K562 (cell line): Measurements from ENCODE around the gene CMIP. TPM values are rescaled to one million over a fixed set of nuclear protein-coding genes. Genes with fewer than 3 reads are reported as not detected.

Experiments used
- ATAC-seq: fragments of 200-7000 bp; cut with Tn5 transposase; 3 replicates; pipeline ENCODE4 v1.9.1; 2020; ENCODE audit warnings: moderate library complexity
- BruUV-seq: library from RNA; stranded (reverse); fragments of 400-500 nt; replicated peaks from 2 replicates; lab custom pipeline; 2021; lab: Mats Ljungman, UMichigan
- CTCF ChIA-PET: fragments of 300-600 bp; formaldehyde crosslinking; extraction: SDS; loops from one replicate; lab custom pipeline; 2021; ENCODE audit warnings: low intra/inter-chr PET ratio; lab: Yijun Ruan, JAX
- POLR2A ChIA-PET: fragments of 300-600, 350-650 bp; sonication (Branson Sonifier 250); formaldehyde crosslinking; extraction: SDS; loops from one replicate; lab custom pipeline; 2021; ENCODE audit warnings: antibody characterized with exemption, inconsistent platforms; lab: Yijun Ruan, JAX
- DNase-seq, 4 experiments: peaks; one replicate each; pipeline versions ENCODE4 v3.0.0 to v3.0.0-alpha.2; 2011 to 2018; ENCODE audit warnings: low spot score in 3 of 4, mixed read lengths in 3 of 4; ENCODE audit errors: extremely low read depth in 1 of 4
- FAIRE-seq: peaks from 2 replicates; lab custom pipeline; 2011; peaks lifted over from hg19 to GRCh38; lab: Jason Lieb, UNC
- H2AFZ ChIP-seq: 2 replicates; pipeline ENCODE4 v1.6.0; 2011; ENCODE audit warnings: low read depth, low read length, control low read depth, inconsistent platforms
- H3K27ac ChIP-seq: fragments of 200-600 bp; 3 replicates; pipeline ENCODE4 v1.8.0; 2011; ENCODE audit warnings: low read depth, mild to moderate bottlenecking, control low read depth, inconsistent platforms, low read length, moderate library complexity, mixed read lengths; ENCODE audit errors: extremely low read depth
- H3K27me3 ChIP-seq, 2 experiments: fragments of 300-600 bp in 1 of 2; 2 replicates in 1 of 2; 3 replicates in 1 of 2; pipeline versions ENCODE4 v1.6.0 to v1.8.0; 2011; ENCODE audit warnings: inconsistent platforms in 2 of 2, low read length in 2 of 2, mild to moderate bottlenecking in 1 of 2, mixed read lengths in 1 of 2, moderate library complexity in 1 of 2; ENCODE audit not compliant: control insufficient read depth in 2 of 2, insufficient read depth in 2 of 2
- H3K36me3 ChIP-seq: fragments of 300-600 bp; 3 replicates; pipeline ENCODE4 v1.8.0; 2011; ENCODE audit warnings: mild to moderate bottlenecking, low read length, inconsistent platforms; ENCODE audit not compliant: control insufficient read depth, insufficient read depth
- H3K4me1 ChIP-seq, 2 experiments: fragments of 200-600 bp in 1 of 2; replicated peaks in 1 of 2; 2 replicates in 1 of 2; 3 replicates in 1 of 2; pipeline versions ENCODE4 v1.5.1 to v1.8.0; 2011; ENCODE audit warnings: inconsistent platforms in 2 of 2, low read length in 2 of 2, mild to moderate bottlenecking in 1 of 2, mixed read lengths in 1 of 2, moderate library complexity in 1 of 2; ENCODE audit not compliant: control insufficient read depth in 2 of 2, insufficient read depth in 2 of 2
- H3K4me2 ChIP-seq: 2 replicates; pipeline ENCODE4 v1.6.1; 2011; ENCODE audit warnings: low read length, control low read depth, inconsistent platforms, mixed read lengths; ENCODE audit not compliant: insufficient read depth
- H3K4me3 ChIP-seq: fragments of 200-600 bp; sonication (generic), shearing (Covaris generic); 2 replicates; pipeline ENCODE4 v1.5.1; 2016; ENCODE audit warnings: control low read depth, inconsistent platforms
- H3K79me2 ChIP-seq: fragments of 200-600 bp; 3 replicates; pipeline ENCODE4 v1.8.0; 2011; ENCODE audit warnings: low read length, inconsistent platforms; ENCODE audit not compliant: control insufficient read depth, insufficient read depth
- H3K9ac ChIP-seq, 2 experiments: 2 replicates each; pipeline versions ENCODE4 v1.6.0 to v1.6.1; 2011; ENCODE audit warnings: low read depth in 2 of 2, low read length in 2 of 2, control low read depth in 1 of 2, inconsistent platforms in 1 of 2, mild to moderate bottlenecking in 1 of 2, mixed read lengths in 1 of 2; ENCODE audit not compliant: insufficient read depth in 1 of 2
- H3K9me1 ChIP-seq: one replicate; pipeline ENCODE4 v1.6.0; 2011; ENCODE audit warnings: inconsistent platforms, mild to moderate bottlenecking, low read length, moderate library complexity; ENCODE audit not compliant: control insufficient read depth, insufficient read depth
- H3K9me3 ChIP-seq: replicated peaks from 2 replicates; pipeline ENCODE4 v1.5.1; 2011; ENCODE audit warnings: low read depth, low read length, inconsistent platforms; ENCODE audit not compliant: control insufficient read depth, insufficient read depth
- H4K20me1 ChIP-seq: replicated peaks from 2 replicates; pipeline ENCODE4 v1.6.1; 2011; ENCODE audit warnings: low read length, inconsistent platforms, mixed read lengths; ENCODE audit not compliant: control insufficient read depth, insufficient read depth
- ARID1B ChIP-seq: fragments of 450-650 bp; IDR thresholded peaks from 2 replicates; pipeline ENCODE4 v1.6.1; 2016; ENCODE audit warnings: antibody characterized with exemption, mild to moderate bottlenecking, inconsistent platforms
- ARID2 ChIP-seq: fragments of 450-650 bp; IDR thresholded peaks from 2 replicates; pipeline ENCODE4 v1.6.1; 2017; ENCODE audit warnings: antibody characterized with exemption, mild to moderate bottlenecking
- ARID3B ChIP-seq: fragments of 250-450 bp; sonication (Bioruptor Pico); IDR thresholded peaks from 2 replicates; pipeline ENCODE4 v1.4.0; 2020; ENCODE audit warnings: borderline replicate concordance
- CXXC5 ChIP-seq: fragments of 250-450 bp; sonication (Bioruptor Pico); IDR thresholded peaks from 2 replicates; pipeline ENCODE4 v1.8.0; 2022; ENCODE audit warnings: inconsistent platforms, mild to moderate bottlenecking, moderate library complexity
- DMBX1 ChIP-seq: fragments of 250-450 bp; sonication (Bioruptor Pico); IDR thresholded peaks from 2 replicates; pipeline ENCODE4 v1.8.0; 2022; ENCODE audit warnings: inconsistent platforms, mild to moderate bottlenecking, moderate library complexity, borderline replicate concordance
- EHMT2 ChIP-seq: fragments of 450-650 bp; IDR thresholded peaks from 2 replicates; pipeline ENCODE4 v1.6.1; 2018; ENCODE audit warnings: antibody characterized with exemption
- ELF4 ChIP-seq: fragments of 450-650 bp; formaldehyde crosslinking; IDR thresholded peaks from 2 replicates; pipeline ENCODE4 v1.4.0; 2022; ENCODE audit warnings: missing genetic modification characterization
- FOXK2 ChIP-seq, 2 experiments: fragments of 450-650 bp; IDR thresholded peaks in 1 of 2; conservative IDR thresholded peaks in 1 of 2; 2 replicates each; pipeline ENCODE4 v1.6.1; 2016; ENCODE audit warnings: low read depth in 2 of 2, mild to moderate bottlenecking in 1 of 2
- HDGF ChIP-seq: fragments of 450-650 bp; IDR thresholded peaks from 2 replicates; pipeline ENCODE4 v1.6.1; 2016
- KDM1A ChIP-seq, 2 experiments: fragments of 450-650 bp; IDR thresholded peaks; 2 replicates each; pipeline ENCODE4 v1.6.1; 2016; ENCODE audit warnings: mild to moderate bottlenecking in 2 of 2
- KDM5B ChIP-seq: fragments of 200-600 bp; sonication (generic); IDR thresholded peaks from 2 replicates; pipeline ENCODE4 v1.6.1; 2012; ENCODE audit warnings: low read depth, mild to moderate bottlenecking, moderate library complexity, low read length, control low read depth, inconsistent platforms; ENCODE audit not compliant: insufficient replicate concordance
- NCOA2 ChIP-seq, 2 experiments: fragments of 450-650 bp; IDR thresholded peaks; 2 replicates each; pipeline ENCODE4 v1.6.1; 2018; ENCODE audit warnings: mild to moderate bottlenecking in 2 of 2, moderate library complexity in 1 of 2; ENCODE audit not compliant: partially characterized antibody in 2 of 2
- NFE2L1 ChIP-seq: fragments of 450-650 bp; IDR thresholded peaks from 2 replicates; pipeline ENCODE4 v1.6.1; 2016; ENCODE audit warnings: missing genetic modification characterization, low read depth, mild to moderate bottlenecking, missing compliant biosample characterization, moderate library complexity, borderline replicate concordance
- NFRKB ChIP-seq: fragments of 450-650 bp; IDR thresholded peaks from 2 replicates; pipeline ENCODE4 v1.6.1; 2016; ENCODE audit warnings: low read depth
- NRF1 ChIP-seq, 2 experiments: fragments of 450-650 bp; IDR thresholded peaks in 1 of 2; conservative IDR thresholded peaks in 1 of 2; 2 replicates each; pipeline ENCODE4 v1.6.1; 2014; ENCODE audit warnings: mild to moderate bottlenecking in 2 of 2
- ZC3H11A ChIP-seq: IDR thresholded peaks from 2 replicates; pipeline ENCODE4 v1.6.1; 2012; ENCODE audit warnings: low read depth, low read length, improper control_type of control experiment
- WGBS: fragments of 100-300 bp; shearing (Covaris generic); methylation state at CpG from one replicate; pipeline ENCODE4 v1.1.6; 2016; ENCODE audit warnings: low coverage, mixed read lengths; ENCODE audit not compliant: insufficient coverage; ENCODE audit errors: missing lambda C conversion rate; 5-methylcytosine and 5-hydroxymethylcytosine counted together
- in situ Hi-C: fragments of 300-500 bp; cut with MboI; formaldehyde crosslinking; loops from 4 replicates; pipeline ENCODE4 v1.15.0; 2018; ENCODE audit warnings: inconsistent platforms, mixed read lengths
- intact Hi-C: fragments of 100-400 bp; cut with micrococcal nuclease; formaldehyde crosslinking; loops from 2 replicates; pipeline ENCODE4 v1.14.2; 2022
- polyA plus RNA-seq, 8 experiments: library from polyadenylated mRNA; depleted of rRNA in 4 of 8; stranded (reverse) in 5 of 8; unstranded in 3 of 8; fragments of >200 nt; fragmentation: Nextera tagmentation in 2 of 8; fragmentation: Illumina TruSeq in 1 of 8; extraction: Ambion mirVana in 2 of 8; extraction: Trizol in 1 of 8; gene quantifications; 2 replicates each; pipeline versions ENCODE4 v1.2.1 to v1.2.3, GENCODE V29; 2011 to 2014; ENCODE audit warnings: inconsistent platforms in 1 of 8, missing spikeins in 1 of 8
- total RNA-seq, 7 experiments: library from RNA; depleted of rRNA in 6 of 7; stranded (reverse); fragments of >200 nt in 6 of 7; fragmentation: Illumina TruSeq in 2 of 7; extraction: Trizol in 2 of 7; gene quantifications; 2 replicates each; pipeline versions ENCODE4 v1.2.1 to v1.2.3, GENCODE V29; 2011 to 2021; ENCODE audit warnings: low replicate concordance in 1 of 7
- TF ChIP-seq, protein P1 (sequence below): IDR thresholded peaks from 2 replicates; pipeline ENCODE4 v1.6.1; 2012; ENCODE audit warnings: low read depth, low read length, improper control_type of control experiment, borderline replicate concordance
- TF ChIP-seq, protein P2 (sequence below): fragments of 450-650 bp; IDR thresholded peaks from 2 replicates; pipeline ENCODE4 v1.6.1; 2016; ENCODE audit warnings: antibody characterized with exemption

Gene CMIP
- total and polyA plus RNA-seq, 9 of the 15 experiments (the other 6 are each of a cell fraction or from before 2014, with no cell fraction given), result 0.94 to 82.5 (median 10.3) TPM

- Histone ChIP-seq H4K20me1 (no peaks in the 10 kb centered on the region), H3K9me1 (no peaks in the 10 kb centered on the region), H3K4me2 (no peak overlapping the region), H3K27ac (peak overlapping the region; percentile 88), H3K9ac (peak overlapping the region; percentile 57 to 75), H3K9me3 (no peaks in the 10 kb centered on the region), H2AFZ (no peak overlapping the region), H3K36me3 (peaks cover 27% of the 10 kb centered on the region; the same call in 2 of the 3 replicates), H3K27me3 (no peaks in the 10 kb centered on the region), H3K4me1 (peaks cover 44 to 51% of the 10 kb centered on the region in 2 experiments), H3K79me2 (peaks cover 26% of the 10 kb centered on the region), H3K4me3 (no peak overlapping the region)
- POLR2A ChIA-PET, result interaction anchor here (0.7 kb wide), 1 partner anchor 11 kb away, joined by 3 read pairs; no protein-coding TSS in a partner anchor
- CTCF ChIA-PET, result no interaction called here
- FAIRE-seq (peak; percentile 61), DNase-seq (no peak), ATAC-seq (no peak)
- intact Hi-C loops (no loop called here), in situ Hi-C loops (no loop called here)
- WGBS, result 91% methylated on average over 6 of the region's 6 CpGs
- BruUV-seq, result no TSS peak
- TF ChIP-seq ARID3B (no peak), EHMT2 (no peak), NCOA2 (IDR thresholded peaks at IDR 0.05; ENCODE audit: partially characterized antibody in 2 of 2) (no peak), ARID1B (peak; percentile 31; the same call in 1 of the 2 replicates), ZC3H11A (no peak), HDGF (peak; percentile 96), NRF1 (conservative IDR thresholded peaks at IDR 0.05 in 1 of 2, IDR thresholded peaks at IDR 0.05 in 1 of 2) (no peak), ARID2 (peak; percentile 25; the same call in 1 of the 2 replicates), CXXC5 (CRISPR knock-in tag) (no peak), KDM5B (peak; percentile 30), KDM1A (IDR thresholded peaks at IDR 0.05) (0 out of 4 replicates have a peak, but pooled peaks of 1 of the 2 experiments have one; percentile 14), NFRKB (peak; percentile 57; the same call in 1 of the 2 replicates), ELF4 (CRISPR knock-in tag) (0 out of 2 replicates have a peak, but pooled peaks have one; percentile 45), NFE2L1 (no peak), DMBX1 (CRISPR knock-in tag) (no peak), FOXK2 (conservative IDR thresholded peaks at IDR 0.05 in 1 of 2, IDR thresholded peaks at IDR 0.05 in 1 of 2; ENCODE audit: low read depth in 2 of 2) (0 out of 4 replicates have a peak, but pooled peaks have one; percentile 3 to 26)
- TF ChIP-seq, protein P1, sequence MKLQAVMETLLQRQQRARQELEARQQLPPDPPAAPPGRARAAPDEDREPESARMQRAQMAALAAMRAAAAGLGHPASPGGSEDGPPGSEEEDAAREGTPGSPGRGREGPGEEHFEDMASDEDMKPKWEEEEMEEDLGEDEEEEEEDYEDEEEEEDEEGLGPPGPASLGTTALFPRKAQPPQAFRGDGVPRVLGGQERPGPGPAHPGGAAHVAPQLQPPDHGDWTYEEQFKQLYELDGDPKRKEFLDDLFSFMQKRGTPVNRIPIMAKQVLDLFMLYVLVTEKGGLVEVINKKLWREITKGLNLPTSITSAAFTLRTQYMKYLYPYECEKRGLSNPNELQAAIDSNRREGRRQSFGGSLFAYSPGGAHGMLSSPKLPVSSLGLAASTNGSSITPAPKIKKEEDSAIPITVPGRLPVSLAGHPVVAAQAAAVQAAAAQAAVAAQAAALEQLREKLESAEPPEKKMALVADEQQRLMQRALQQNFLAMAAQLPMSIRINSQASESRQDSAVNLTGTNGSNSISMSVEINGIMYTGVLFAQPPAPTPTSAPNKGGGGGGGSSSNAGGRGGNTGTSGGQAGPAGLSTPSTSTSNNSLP, result no peak
- TF ChIP-seq, protein P2, sequence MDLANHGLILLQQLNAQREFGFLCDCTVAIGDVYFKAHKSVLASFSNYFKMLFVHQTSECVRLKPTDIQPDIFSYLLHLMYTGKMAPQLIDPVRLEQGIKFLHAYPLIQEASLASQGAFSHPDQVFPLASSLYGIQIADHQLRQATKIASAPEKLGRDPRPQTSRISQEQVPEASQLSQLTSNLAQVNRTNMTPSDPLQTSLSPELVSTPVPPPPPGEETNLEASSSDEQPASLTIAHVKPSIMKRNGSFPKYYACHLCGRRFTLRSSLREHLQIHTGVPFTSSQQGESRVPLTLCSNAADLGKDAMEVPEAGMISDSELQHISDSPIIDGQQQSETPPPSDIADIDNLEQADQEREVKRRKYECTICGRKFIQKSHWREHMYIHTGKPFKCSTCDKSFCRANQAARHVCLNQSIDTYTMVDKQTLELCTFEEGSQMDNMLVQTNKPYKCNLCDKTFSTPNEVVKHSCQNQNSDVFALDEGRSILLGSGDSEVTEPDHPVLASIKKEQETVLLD, result peak; percentile 53; the same call in 1 of the 2 replicates
Measured at GRCh38 chr16:81626181-81626674, 181.6 kb downstream of the CMIP start.
